Psoas muscle (tissue), 8 donors: ENCODE results near the gene LRP5. TPM values are rescaled to one million over a fixed set of nuclear protein-coding genes. Genes with fewer than 3 reads are reported as not detected.

ENCODE experiments used
- ATAC-seq, 4 donors: fragments of 200-7000 bp; cut with Tn5 transposase; one replicate each; pipeline ENCODE4 v1.9.1; 2020; ENCODE audit warnings: moderate library complexity in 3 of 4, mild to moderate bottlenecking in 2 of 4
- DNase-seq, 2 donors: peaks; one replicate each; pipeline ENCODE4 v3.0.0-alpha.2; 2020
- H3K27ac ChIP-seq: fragments of 200-600 bp; one replicate; pipeline ENCODE4 v1.8.0; 2022
- H3K27me3 ChIP-seq, 3 donors: fragments of 200-600 bp in 1 of 3; one replicate each; pipeline versions ENCODE4 v1.6.1 to v1.8.0; 2013 to 2022; ENCODE audit warnings: low read length in 2 of 3, mild to moderate bottlenecking in 2 of 3, moderate library complexity in 1 of 3; ENCODE audit not compliant: insufficient read depth in 3 of 3
- H3K36me3 ChIP-seq, 2 donors: fragments of 200-600 bp in 1 of 2; one replicate each; pipeline versions ENCODE4 v1.6.1 to v1.8.0; 2013 to 2022; ENCODE audit warnings: low read depth in 1 of 2, mild to moderate bottlenecking in 1 of 2, moderate library complexity in 1 of 2; ENCODE audit not compliant: insufficient read depth in 1 of 2
- H3K4me1 ChIP-seq: fragments of 200-600 bp; one replicate; pipeline ENCODE4 v1.8.0; 2022
- H3K4me3 ChIP-seq: fragments of 200-600 bp; one replicate; pipeline ENCODE4 v1.8.0; 2022; ENCODE audit warnings: mild to moderate bottlenecking
- H3K9me3 ChIP-seq: fragments of 200-600 bp; one replicate; pipeline ENCODE4 v1.8.0; 2022
- CTCF ChIP-seq: fragments of 200-600 bp; IDR thresholded peaks from one replicate; pipeline ENCODE4 v1.8.0; 2022; ENCODE audit warnings: antibody characterized with exemption
- WGBS, 3 donors: extraction: QIAGEN DNeasy Blood & Tissue Kit; methylation state at CpG; one replicate each; pipeline versions ENCODE4 v1.1.6 to v1.1.7; 2013; 5-methylcytosine and 5-hydroxymethylcytosine counted together
- intact Hi-C, 2 donors: fragments of 100-400 bp; cut with DNase I; formaldehyde crosslinking; loops; one replicate each; pipeline versions ENCODE4 v1.11.0 to v1.14.2; 2022
- polyA plus RNA-seq, 3 donors: library from polyadenylated mRNA; stranded (reverse); fragments of 200-250 nt; gene quantifications; one replicate each; pipeline ENCODE4 v1.2.3, GENCODE V29; 2013
- total RNA-seq, 4 donors: library from RNA; stranded (reverse); fragmentation: NEBNext Ultra II Directional in 2 of 4; extraction: Animal tissue kit (Norgen Biotek cat#: 25700) in 2 of 4; gene quantifications; one replicate each; pipeline versions ENCODE4 v1.2.1 to v1.2.4, GENCODE V29; 2021 to 2023
- donor health status: healthy with polysubstance abuse.
- donor health status: DM: no; HTN: no; CAD: no; lungs with moderate emphysema.
- donor health status: Bipolar disorder and iron deficiency.
- donor health status: healthy.
- donor health status: DM: yes; HTN: yes; CAD: no.
- donor health status: DM: no; HTN: no; CAD: no.
- donor health status: DM: no; HTN: no; CAD: no.
- donor health status: DM: yes; HTN: yes; CAD: no.

Gene LRP5
- total and polyA plus RNA-seq, 7 donors: 5.3 to 19.2 (median 16.7) TPM

- Histone ChIP-seq H3K4me3 (no peak overlapping the region), H3K36me3 (peaks cover 0 to 22% of the 10 kb centered on the region in 2 donors), H3K27ac (no peak overlapping the region), H3K27me3 (no peaks in the 10 kb centered on the region), H3K9me3 (no peaks in the 10 kb centered on the region), H3K4me1 (no peaks in the 10 kb centered on the region)
- DNase-seq: no peak
- 96 to 99% (median 98%) methylated on average over 8 of the region's 8 CpGs for WGBS, 3 donors
- TF ChIP-seq CTCF: no peak
- intact Hi-C loops: no loop called here
- ATAC-seq: no peak
Observed at GRCh38 chr11:68361702-68362101, 49.3 kb downstream of the LRP5 start.

- no peaks in the 10 kb centered on the region for H3K9me3 ChIP-seq
- H3K36me3 ChIP-seq: peaks cover 0 to 24% of the 10 kb centered on the region in 2 donors
- no peaks in the 10 kb centered on the region for H3K4me1 ChIP-seq
- ATAC-seq (no peak), DNase-seq (no peak)
- no peak overlapping the region for H3K27ac ChIP-seq
- no peaks in the 10 kb centered on the region for H3K27me3 ChIP-seq
- WGBS, 3 donors: 88 to 91% (median 90%) methylated on average over 15 of the region's 15 CpGs
- H3K4me3 ChIP-seq: no peak overlapping the region
- no peak for TF ChIP-seq CTCF
- intact Hi-C loops: no loop called here
Observed at GRCh38 chr11:68362801-68363379, 50.5 kb downstream of the LRP5 start.

- no peak for DNase-seq
- peaks cover 0 to 24% of the 10 kb centered on the region in 2 donors for H3K36me3 ChIP-seq
- ATAC-seq: no peak
- no peaks in the 10 kb centered on the region for H3K9me3 ChIP-seq
- H3K27me3 ChIP-seq: no peaks in the 10 kb centered on the region
- H3K4me3 ChIP-seq: no peak overlapping the region
- intact Hi-C loops: no loop called here
- no peak for TF ChIP-seq CTCF
- no peaks in the 10 kb centered on the region for H3K4me1 ChIP-seq
- 87 to 97% (median 92%) methylated on average over 8 to 20 of the region's 20 CpGs for WGBS, 3 donors
- H3K27ac ChIP-seq: no peak overlapping the region
Observed at GRCh38 chr11:68363776-68364175, 51.4 kb downstream of the LRP5 start.

- no peak overlapping the region for H3K27ac ChIP-seq
- intact Hi-C loops: no loop called here
- ATAC-seq (no peak), DNase-seq (no peak)
- no peak overlapping the region for H3K4me3 ChIP-seq
- peaks cover 4% of the 10 kb centered on the region for H3K4me1 ChIP-seq
- H3K9me3 ChIP-seq: no peaks in the 10 kb centered on the region
- peaks cover 0 to 18% of the 10 kb centered on the region in 2 donors for H3K36me3 ChIP-seq
- no peak for TF ChIP-seq CTCF
- H3K27me3 ChIP-seq: no peaks in the 10 kb centered on the region
- 79 to 89% (median 84%) methylated on average over 6 of the region's 6 CpGs for WGBS, 3 donors
Observed at GRCh38 chr11:68364581-68364980, 52.2 kb downstream of the LRP5 start.

GRCh38 chr11:68365943-68366435 lies 53.6 kb downstream of the LRP5 start:
- ATAC-seq (no peak), DNase-seq (no peak)
- intact Hi-C loops: loop anchor here in 1 of 2 donors (5.0 kb wide), 1 partner anchor 34 kb away; no protein-coding TSS in a partner anchor
- Histone ChIP-seq H3K4me1 (peaks cover 18% of the 10 kb centered on the region), H3K9me3 (no peaks in the 10 kb centered on the region), H3K4me3 (no peak overlapping the region), H3K27ac (no peak overlapping the region), H3K36me3 (peaks cover 0 to 18% of the 10 kb centered on the region in 2 donors), H3K27me3 (no peaks in the 10 kb centered on the region)
- 88 to 91% (median 89%) methylated on average over 19 of the region's 19 CpGs for WGBS, 3 donors
- TF ChIP-seq CTCF: no peak
